Activated CD4-positive, alpha-beta T cell treated with anti-CD3 and anti-CD28 coated beads, Interleukin-10, Interleukin-2, amounts not matched to agents 100 ng/mL and 50 ng/mL, durations not matched to agents 16 hours and 8 hours (primary cell): ENCODE data around the gene POMP.

ENCODE experiments used
- DNase-seq: peaks from one replicate; pipeline ENCODE4 v3.0.0-alpha.2; 2020

The POMP gene

DNA sequence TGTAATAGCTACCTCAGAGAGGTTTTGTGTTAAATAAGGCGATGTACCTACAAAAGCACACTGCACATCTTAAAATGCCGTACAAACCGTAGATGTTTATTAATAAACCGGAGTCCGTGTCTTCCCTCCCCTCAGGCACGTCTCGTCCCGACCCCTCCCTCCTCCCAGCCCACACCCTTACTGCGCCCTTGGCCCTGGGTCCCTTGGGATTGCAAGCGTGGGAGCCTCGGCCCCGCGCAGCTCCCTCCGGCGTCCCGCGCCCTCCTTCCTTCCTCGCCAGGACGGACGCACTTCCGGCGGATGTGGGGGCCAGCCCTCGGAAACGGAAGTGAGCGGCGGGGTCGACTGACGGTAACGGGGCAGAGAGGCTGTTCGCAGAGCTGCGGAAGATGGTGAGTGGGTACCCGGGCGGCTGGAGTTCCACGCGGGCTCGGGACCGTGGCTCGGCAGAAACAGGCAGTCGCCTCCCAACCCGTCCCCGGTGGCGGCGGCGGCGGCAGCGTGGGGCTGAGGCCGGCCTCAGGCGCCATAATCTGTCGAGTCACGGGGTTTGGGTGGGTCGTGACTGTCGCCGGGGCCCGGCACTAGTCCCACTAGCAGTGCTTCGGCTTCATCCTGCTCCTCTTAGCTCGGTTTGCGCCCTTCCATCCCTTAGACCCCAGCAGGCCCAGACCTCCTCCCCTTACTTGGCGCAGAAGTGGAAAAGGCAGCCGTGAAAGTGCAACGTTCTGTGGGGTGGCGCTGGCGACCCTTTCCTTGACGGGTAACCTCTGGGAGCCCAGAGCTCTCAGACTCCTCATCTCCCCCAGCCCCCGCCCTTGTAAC is at the start of gene POMP:
Gene POMP (plus strand): TSS at position 335 of the 825 bp plus-strand sequence. CDS start 55 bp downstream, at position 390.
- peak; percentile 93 for DNase-seq

- no peak for DNase-seq
Measured at GRCh38 chr13:28609381-28609780, 49.5 kb upstream of the POMP start.

DNA sequence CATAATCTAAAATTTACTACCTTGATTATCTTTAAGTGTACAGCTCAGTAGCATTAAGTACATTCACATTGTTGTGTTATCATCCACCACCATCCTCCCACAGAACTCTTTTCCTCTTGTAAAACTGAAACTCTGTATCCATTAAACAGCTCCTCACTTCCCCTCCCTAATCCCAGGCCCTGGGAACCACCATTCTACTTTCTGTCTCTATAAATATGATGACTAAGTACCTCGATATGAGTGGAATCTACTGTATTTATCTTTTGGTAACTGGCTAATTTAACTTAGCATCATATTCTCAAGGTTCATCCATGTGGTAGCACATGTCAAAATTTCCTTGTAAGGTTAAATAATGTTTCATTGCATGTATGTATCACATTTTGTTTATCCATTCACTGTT is 49.0 kb upstream of the POMP start:
- no peak for DNase-seq

DNA sequence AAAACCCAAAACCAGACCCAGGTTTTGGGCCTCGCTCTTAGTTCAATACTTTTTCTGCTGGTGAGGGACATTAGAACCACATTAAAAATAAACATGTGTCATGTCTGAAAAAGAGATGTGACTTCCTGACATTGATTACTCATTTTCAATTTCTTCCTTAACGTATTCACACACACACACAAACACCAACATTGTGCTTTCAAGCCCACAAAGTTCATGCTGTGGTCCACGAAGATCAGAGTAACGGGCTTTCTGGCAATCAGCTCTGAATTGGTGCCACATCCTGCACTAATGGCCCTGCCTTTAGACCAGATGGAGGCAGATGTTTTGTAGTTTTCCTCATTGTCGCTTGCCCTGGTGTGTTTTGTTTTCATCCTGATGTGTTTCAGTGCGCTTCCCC is 47.9 kb upstream of the POMP start:
- DNase-seq = peak; percentile 47

GRCh38 chr13:28611654-28612131 is 47.2 kb upstream of the POMP start:
- DNase-seq = peak; percentile 57

DNA sequence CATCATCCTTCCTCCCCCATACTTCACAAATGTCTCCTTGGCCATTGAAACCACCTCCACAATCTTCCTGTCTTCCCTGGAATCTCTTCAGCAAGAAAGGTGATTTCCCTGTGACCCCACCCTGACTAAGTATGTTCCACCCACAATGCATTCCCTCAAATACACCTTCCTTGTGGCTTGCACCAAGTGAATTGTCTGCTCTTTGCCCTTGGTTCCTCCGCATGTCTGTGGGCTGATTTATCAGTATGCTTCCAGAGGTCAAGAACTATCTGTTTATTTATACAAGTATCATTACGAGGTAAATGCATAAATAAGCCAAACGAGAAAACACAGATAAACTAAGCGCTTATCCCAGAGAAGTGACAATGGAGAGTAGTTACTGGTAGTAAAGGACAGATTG is 45.4 kb upstream of the POMP start:
- no peak for DNase-seq

DNA sequence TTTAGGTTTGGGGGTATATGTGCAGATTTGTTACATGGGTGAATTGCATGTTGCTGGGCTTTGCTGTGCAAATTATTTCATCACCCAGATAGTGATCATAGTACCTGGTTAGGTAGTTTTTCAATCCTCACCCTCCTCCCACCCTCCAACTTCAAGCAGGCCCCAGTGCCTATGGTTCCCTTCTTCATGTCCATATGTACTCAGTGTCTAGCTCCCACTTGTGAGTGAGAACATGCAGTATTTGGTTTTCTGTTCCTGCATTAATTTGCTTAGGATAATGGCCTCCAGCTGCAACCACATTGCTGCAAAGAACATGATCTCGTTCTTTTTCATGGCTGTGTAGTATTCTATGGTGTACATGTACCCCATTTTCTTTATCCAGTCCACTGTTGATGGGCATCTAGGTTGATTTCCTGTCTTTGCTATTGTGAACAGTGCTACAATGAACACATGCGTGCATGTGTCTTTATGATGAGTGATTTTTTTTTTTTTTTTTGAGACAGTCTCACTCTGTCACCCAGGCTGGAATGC is 42.9 kb upstream of the POMP start:
- DNase-seq = no peak

DNA sequence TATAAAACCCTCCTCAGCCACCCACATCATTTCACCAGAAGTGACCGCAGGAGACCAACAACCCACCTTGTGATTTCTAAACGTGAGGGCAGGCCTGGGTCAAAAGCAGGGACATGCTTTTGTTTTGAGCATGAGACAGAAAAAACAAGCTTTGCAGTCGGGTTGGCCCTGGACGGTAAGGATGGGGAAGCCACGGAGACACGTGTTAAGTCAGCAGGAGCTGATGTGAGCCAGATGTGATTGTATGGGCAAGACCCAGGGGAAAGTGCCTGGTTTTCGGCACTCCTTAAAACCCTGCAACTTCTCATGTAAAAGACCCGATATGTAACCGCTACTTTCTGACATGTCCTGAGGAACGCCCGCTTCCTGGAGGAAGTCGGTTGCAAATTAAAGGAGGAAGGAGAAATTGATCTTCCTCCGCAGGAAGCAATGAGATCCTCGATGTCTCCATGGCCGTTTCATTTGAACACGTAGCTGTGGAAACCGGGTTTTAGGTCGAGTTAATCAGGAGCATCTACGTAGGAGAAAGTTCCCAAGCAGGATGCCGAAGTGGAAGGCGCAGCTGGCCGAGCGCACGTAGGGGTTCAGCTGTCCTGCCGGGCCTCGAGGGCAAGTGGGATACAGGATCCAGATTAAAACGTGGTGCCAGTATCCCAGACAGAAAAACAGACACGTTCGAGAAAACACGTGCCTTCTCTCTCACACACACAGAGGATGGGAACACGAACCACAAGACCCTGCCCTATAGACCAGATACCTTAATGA is 40.5 kb upstream of the POMP start:
- DNase-seq = no peak

DNA sequence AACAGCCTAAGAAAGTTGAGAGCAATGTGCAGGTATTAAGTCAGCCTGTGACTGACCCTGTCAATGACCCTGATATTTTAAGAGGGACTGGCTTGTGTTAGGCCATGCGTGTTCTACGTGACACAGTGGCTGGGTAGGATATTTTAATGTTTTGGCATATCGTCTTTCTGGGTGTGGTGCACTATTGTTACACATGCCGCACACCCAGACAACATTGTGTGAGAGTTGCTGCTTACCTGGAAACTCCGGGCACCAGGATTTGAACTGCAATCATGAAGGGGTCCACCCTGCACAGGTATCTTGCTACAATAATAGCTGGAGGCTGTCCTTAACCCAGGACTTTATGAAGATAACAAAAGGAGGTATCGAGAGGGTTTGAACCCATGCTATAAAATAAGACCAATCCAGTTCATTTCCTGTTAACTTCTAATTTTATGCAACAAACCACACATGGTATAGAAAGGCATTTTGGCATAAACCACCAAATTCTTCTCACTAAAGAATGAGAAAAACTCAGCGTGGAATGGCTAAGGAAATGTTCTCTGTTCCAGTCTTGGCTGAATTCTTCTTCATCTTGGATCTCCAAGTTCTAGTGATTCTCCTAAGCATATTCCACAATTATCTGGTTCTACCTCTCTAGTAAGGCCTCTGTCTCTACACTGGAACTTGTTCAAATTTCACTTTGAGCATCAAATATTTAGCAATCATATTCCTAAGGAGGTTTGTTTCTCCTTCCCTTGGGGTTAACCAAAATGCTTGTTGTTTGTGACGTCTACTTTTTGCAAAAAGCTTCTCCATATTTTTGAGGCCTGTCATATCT is 38.7 kb upstream of the POMP start:
- DNase-seq = no peak

GRCh38 chr13:28621449-28621848 is 37.5 kb upstream of the POMP start:
- no peak for DNase-seq

DNA sequence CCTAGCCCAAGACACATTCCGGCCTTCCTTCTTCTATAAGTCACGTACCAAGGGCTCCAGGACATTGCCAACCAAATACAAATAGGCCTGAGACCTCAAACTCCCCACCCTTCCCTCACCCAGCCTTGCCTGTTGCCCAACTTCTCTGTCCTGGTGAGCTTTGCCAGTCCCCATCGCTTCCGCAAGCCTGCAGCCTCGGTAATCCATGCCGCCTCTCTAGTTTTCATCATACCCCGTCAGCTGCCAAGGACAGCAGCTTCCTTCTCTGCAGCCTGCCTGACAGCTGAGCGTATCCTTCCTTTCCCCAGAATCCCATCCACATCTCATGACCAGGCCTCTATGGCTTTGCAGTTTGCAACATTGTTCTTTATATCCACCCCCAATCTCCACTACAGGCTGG is 36.6 kb upstream of the POMP start:
- DNase-seq = no peak

GRCh38 chr13:28623782-28624706 is 34.9 kb upstream of the POMP start:
- DNase-seq = no peak

DNA sequence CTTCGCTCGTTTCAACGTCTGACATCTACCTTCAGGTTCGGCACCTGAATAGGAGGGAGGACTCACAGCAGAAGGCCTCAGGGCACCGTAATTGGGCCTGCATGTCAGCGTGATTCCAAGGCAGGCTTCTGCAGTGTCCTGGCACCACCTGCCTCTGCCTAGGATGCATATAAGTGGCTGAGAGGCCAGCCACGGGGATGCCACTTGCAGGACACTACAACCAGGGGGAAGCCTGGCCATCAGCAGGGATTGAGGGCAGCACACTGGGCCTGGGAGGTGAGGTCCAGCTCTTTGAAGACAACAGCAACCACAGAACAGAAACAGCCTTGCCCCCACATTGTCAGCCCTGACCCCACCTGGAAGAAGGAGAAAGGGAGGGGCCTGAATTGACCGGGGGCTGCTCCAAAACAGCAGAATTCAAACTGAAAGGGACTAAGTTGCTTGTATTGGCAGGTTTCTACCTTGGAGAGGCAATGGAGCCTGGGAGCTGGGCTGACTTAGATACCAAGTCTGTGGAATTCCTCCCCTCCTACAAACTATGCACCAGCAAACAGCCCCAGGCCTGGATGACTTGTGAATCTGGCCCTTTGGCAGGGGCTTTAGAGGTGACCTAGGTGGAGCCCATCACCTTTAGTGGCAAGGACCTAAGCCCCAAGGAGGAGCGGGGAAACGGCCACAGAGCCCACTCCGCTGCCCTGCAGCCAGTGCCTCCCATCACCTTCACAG is 34.1 kb upstream of the POMP start:
- no peak for DNase-seq

GRCh38 chr13:28626266-28626665 is 32.7 kb upstream of the POMP start:
- no peak for DNase-seq

GRCh38 chr13:28628241-28628640 is 30.7 kb upstream of the POMP start:
- DNase-seq = no peak

- DNase-seq = no peak
Measured at GRCh38 chr13:28630869-28631268, 28.1 kb upstream of the POMP start.

DNA sequence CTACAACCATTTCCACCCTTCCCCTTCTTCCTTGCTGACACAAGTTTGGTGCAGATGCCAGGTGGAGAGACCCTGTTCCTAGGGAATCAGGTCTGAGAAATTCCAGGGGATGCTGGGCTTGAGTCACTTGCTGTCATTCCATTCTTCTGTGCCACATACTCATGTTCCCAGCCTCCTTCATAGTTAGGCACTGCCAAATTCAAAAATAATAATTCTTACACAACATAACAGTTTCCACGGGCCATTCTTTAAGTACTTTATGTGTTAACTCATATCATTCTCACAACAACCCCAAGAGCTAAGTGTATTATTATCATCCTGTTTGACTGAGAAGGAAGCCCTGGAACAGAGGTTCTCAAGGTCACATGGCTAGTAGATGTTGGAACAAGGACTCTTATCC is 27.1 kb upstream of the POMP start:
- DNase-seq = no peak

- DNase-seq = no peak
Measured at GRCh38 chr13:28636069-28636468, 22.9 kb upstream of the POMP start.

GRCh38 chr13:28636677-28637317 is 22.1 kb upstream of the POMP start:
- DNase-seq = peak; percentile 76

- no peak for DNase-seq
Measured at GRCh38 chr13:28637714-28638355, 21.1 kb upstream of the POMP start.
